Osteoblast (primary cell): ENCODE measurements around the gene CORO2A. TPM values are rescaled to one million over a fixed set of nuclear protein-coding genes. Genes with fewer than 3 reads are reported as not detected.

Source experiments
- DNase-seq: peaks from one replicate; pipeline ENCODE4 v3.0.0; 2011; ENCODE audit warnings: low spot score, mixed read lengths; ENCODE audit not compliant: insufficient read length; ENCODE audit errors: missing footprints
- H2AFZ ChIP-seq: 2 replicates; pipeline ENCODE4 v1.6.0; 2011; ENCODE audit warnings: mild to moderate bottlenecking, low read length
- H3K27ac ChIP-seq: 2 replicates; pipeline ENCODE4 v1.5.1; 2011; ENCODE audit warnings: mild to moderate bottlenecking, low read depth, low read length, moderate library complexity
- H3K27me3 ChIP-seq: 2 replicates; pipeline ENCODE4 v1.6.0; 2012; ENCODE audit warnings: mild to moderate bottlenecking, control low read depth, inconsistent platforms, low read length, moderate library complexity; ENCODE audit not compliant: insufficient read depth
- H3K36me3 ChIP-seq: 2 replicates; pipeline ENCODE4 v1.5.1; 2011; ENCODE audit warnings: mild to moderate bottlenecking, low read length, control low read depth, moderate library complexity; ENCODE audit not compliant: insufficient read depth
- H3K4me1 ChIP-seq: 2 replicates; pipeline ENCODE4 v1.5.1; 2011; ENCODE audit warnings: mild to moderate bottlenecking, low read length, control low read depth, moderate library complexity; ENCODE audit not compliant: insufficient read depth
- H3K4me2 ChIP-seq: 2 replicates; pipeline ENCODE4 v1.6.0; 2011; ENCODE audit warnings: mild to moderate bottlenecking, low read length; ENCODE audit not compliant: insufficient read depth
- H3K4me3 ChIP-seq: fragments of 200-600 bp; sonication (generic); 3 replicates; pipeline ENCODE4 v1.5.1; 2012; ENCODE audit warnings: mild to moderate bottlenecking, low read length, inconsistent platforms; ENCODE audit not compliant: insufficient read depth
- H3K79me2 ChIP-seq: 2 replicates; pipeline ENCODE4 v1.6.0; 2012; ENCODE audit warnings: mild to moderate bottlenecking, low read length, control low read depth, inconsistent platforms; ENCODE audit not compliant: insufficient read depth
- H3K9me3 ChIP-seq: 2 replicates; pipeline ENCODE4 v1.5.1; 2011; ENCODE audit warnings: low read depth, low read length, control low read depth
- H4K20me1 ChIP-seq: 2 replicates; pipeline ENCODE4 v1.6.0; 2012; ENCODE audit warnings: mild to moderate bottlenecking, low read length, control low read depth; ENCODE audit not compliant: insufficient read depth
- total RNA-seq: library from RNA; depleted of rRNA; stranded (reverse); fragments of >200 nt; gene quantifications from 2 replicates; pipeline ENCODE4 v1.2.3, GENCODE V29; 2012
- TF ChIP-seq, protein P1 (sequence below): IDR thresholded peaks from 2 replicates; pipeline ENCODE4 v1.5.1; 2011; ENCODE audit warnings: mild to moderate bottlenecking, low read depth, low read length, moderate library complexity; ENCODE audit errors: extremely low read depth

The CORO2A gene
- total RNA-seq, 1 donor: 0.72 TPM

DNA sequence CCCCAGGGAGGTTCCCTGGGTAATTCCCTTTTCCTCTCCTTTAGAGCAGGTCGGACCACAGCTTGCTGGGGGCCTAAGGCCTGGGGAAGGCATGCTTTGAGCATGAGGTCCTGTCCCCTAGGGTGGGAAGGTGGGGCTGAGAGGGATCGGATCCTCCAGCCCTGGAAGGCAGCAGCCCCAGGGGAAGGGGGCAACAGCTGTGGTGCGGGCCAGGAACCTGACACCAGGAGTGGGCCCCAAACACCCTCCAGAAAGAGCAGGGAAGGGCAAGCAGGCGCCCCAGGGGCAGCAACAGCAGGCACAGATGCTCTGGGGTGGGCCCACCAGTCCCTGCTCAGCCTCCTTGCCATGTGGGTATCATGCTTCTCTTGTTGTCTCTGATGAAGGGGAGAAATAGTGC lies 3.2 kb upstream of the CORO2A start:
- H3K4me1 ChIP-seq: peaks cover 5% of the 10 kb centered on the region
- H3K79me2 ChIP-seq: no peaks in the 10 kb centered on the region
- no peaks in the 10 kb centered on the region for H4K20me1 ChIP-seq
- no peak for DNase-seq
- no peak overlapping the region for H2AFZ ChIP-seq
- TF ChIP-seq, protein P1, sequence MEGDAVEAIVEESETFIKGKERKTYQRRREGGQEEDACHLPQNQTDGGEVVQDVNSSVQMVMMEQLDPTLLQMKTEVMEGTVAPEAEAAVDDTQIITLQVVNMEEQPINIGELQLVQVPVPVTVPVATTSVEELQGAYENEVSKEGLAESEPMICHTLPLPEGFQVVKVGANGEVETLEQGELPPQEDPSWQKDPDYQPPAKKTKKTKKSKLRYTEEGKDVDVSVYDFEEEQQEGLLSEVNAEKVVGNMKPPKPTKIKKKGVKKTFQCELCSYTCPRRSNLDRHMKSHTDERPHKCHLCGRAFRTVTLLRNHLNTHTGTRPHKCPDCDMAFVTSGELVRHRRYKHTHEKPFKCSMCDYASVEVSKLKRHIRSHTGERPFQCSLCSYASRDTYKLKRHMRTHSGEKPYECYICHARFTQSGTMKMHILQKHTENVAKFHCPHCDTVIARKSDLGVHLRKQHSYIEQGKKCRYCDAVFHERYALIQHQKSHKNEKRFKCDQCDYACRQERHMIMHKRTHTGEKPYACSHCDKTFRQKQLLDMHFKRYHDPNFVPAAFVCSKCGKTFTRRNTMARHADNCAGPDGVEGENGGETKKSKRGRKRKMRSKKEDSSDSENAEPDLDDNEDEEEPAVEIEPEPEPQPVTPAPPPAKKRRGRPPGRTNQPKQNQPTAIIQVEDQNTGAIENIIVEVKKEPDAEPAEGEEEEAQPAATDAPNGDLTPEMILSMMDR: no peak
- H3K9me3 ChIP-seq: no peaks in the 10 kb centered on the region
- no peak overlapping the region for H3K4me3 ChIP-seq
- H3K36me3 ChIP-seq: peaks cover 34% of the 10 kb centered on the region
- H3K27me3 ChIP-seq: peaks cover 7% of the 10 kb centered on the region
- no peak overlapping the region for H3K27ac ChIP-seq
- H3K4me2 ChIP-seq: no peak overlapping the region

DNA sequence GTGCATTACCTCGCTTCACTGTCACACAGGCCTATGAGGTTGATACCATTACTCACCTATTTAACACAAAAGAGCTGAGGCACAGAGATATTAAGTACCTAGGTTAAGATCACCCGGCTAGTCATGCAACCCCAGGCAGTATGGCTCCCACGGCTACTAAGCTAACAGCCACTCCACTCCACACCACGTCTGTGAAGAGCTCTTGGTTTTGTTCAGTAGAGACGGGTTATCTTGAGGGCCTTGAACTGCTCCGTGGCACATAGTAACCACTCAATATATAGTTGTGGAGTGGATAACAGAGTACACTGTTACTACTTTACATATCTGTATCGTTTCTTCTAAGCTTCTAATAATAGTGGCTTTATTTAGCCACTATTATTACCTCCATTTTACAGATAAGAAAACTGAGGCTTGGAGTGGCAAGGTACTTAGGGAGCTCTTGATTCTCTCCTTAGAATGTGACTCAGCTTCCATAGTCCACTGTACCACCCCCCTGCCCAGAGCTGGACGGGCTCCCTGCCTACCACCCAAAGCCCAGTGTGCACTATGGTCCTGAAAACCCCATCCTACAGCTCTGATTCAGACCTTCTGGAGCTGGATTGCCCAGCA lies 1.0 kb upstream of the CORO2A start:
- peaks cover 5% of the 10 kb centered on the region for H3K4me1 ChIP-seq
- no peaks in the 10 kb centered on the region for H3K9me3 ChIP-seq
- peak overlapping the region; percentile 70 for H2AFZ ChIP-seq
- H3K4me3 ChIP-seq: peak overlapping the region; percentile 82
- H3K4me2 ChIP-seq: peak overlapping the region; percentile 93
- H3K27ac ChIP-seq: no peak overlapping the region
- TF ChIP-seq, protein P1: no peak
- H3K36me3 ChIP-seq: peaks cover 15% of the 10 kb centered on the region
- peaks cover 7% of the 10 kb centered on the region for H3K27me3 ChIP-seq
- peak; percentile 81 for DNase-seq
- no peaks in the 10 kb centered on the region for H3K79me2 ChIP-seq
- H4K20me1 ChIP-seq: no peaks in the 10 kb centered on the region

DNA sequence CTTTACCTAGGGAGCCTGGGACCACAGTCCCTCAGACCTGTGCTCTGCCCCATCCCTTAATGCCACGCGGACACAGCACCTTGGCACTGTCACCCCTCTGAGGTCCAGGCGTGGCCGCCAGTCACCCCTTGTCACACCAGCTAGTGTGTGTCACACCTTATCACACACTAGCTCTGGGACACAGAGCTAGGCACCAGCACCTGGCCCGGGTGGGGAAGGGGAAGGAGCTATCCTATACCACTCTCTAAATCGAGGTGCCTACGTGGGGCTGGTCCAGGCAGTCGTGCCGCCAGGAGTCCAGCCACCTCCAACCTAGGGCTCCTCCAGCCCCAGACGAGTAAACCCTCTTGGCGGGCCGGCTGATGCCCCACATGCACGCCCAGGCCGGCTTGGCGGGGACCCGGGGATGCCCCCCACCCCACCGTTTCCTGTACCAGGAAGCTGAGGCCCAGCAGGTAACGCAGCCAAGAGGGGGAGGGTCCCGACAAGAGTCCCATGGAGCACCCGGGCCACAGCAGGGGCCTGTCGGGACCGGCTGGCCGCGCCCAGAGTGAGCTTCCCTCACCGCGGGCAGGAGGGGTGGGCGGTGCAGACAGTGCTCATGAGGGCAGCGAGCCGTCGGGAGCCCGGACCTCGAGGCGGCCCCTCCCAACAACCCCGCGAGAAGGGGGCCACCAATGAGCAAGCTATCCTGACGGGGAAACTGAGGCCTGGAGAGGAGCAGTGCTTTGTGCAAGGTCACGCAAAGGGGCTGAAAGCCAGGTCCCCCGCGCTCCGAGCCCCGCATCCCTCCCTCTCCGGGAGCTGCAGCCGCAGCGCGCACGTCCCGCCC lies 550 bp downstream of the CORO2A start:
- Histone ChIP-seq H3K4me3 (peak overlapping the region; percentile 82), H3K27ac (no peak overlapping the region), H3K79me2 (no peaks in the 10 kb centered on the region), H3K9me3 (no peaks in the 10 kb centered on the region), H3K27me3 (peaks cover 7% of the 10 kb centered on the region), H3K36me3 (peaks cover 5% of the 10 kb centered on the region), H3K4me2 (peak overlapping the region; percentile 74), H4K20me1 (no peaks in the 10 kb centered on the region), H2AFZ (no peak overlapping the region), H3K4me1 (peaks cover 5% of the 10 kb centered on the region)
- DNase-seq: peak; percentile 78
- TF ChIP-seq, protein P1: no peak

DNA sequence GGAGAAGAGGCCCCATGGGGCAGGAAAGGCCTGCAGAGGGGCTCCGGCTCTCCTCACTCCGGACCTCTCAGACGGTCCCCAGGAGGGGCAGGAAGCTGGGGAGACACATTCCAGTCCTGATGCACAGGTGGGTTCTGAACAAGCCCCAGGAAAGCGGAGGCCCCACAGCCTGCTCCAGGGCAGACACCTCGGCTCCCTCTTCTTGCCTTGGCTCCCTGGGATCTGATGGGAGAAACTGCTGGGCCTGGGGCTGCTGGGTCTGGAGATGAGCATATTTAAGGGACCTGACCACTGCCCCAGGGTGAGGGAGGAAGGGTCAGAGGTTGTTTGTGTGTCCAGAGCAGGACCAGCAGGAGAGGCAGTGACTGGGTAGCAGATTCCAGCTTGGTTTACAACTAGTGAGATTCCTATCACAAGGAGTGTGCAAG lies 1.2 kb downstream of the CORO2A start:
- TF ChIP-seq, protein P1: no peak

More for the DNA sequence above, 1.2 kb downstream of the CORO2A start:
- no peaks in the 10 kb centered on the region for H4K20me1 ChIP-seq
- no peak overlapping the region for H2AFZ ChIP-seq
- peaks cover 7% of the 10 kb centered on the region for H3K27me3 ChIP-seq
- no peaks in the 10 kb centered on the region for H3K79me2 ChIP-seq
- no peaks in the 10 kb centered on the region for H3K9me3 ChIP-seq
- no peak overlapping the region for H3K4me2 ChIP-seq
- no peak overlapping the region for H3K27ac ChIP-seq
- peaks cover 5% of the 10 kb centered on the region for H3K4me1 ChIP-seq
- H3K4me3 ChIP-seq: no peak overlapping the region
- DNase-seq: peak; percentile 70
- peaks cover 4% of the 10 kb centered on the region for H3K36me3 ChIP-seq
